Activated CD4-positive, alpha-beta T cell treated with anti-CD3 and anti-CD28 coated beads for 48 hours (primary cell): ENCODE results near the gene RAB8B.
"Not testable (repeated sequence)": the region's sequence is repeated elsewhere in the genome, so short reads cannot be mapped to it uniquely, and the experiment has no call there.

Experiments
- DNase-seq: peaks from one replicate; pipeline ENCODE4 v3.0.0-alpha.2; 2020

The RAB8B gene

GRCh38 chr15:63186065-63186464 lies 3.3 kb upstream of the RAB8B start:
- DNase-seq: no peak

DNA sequence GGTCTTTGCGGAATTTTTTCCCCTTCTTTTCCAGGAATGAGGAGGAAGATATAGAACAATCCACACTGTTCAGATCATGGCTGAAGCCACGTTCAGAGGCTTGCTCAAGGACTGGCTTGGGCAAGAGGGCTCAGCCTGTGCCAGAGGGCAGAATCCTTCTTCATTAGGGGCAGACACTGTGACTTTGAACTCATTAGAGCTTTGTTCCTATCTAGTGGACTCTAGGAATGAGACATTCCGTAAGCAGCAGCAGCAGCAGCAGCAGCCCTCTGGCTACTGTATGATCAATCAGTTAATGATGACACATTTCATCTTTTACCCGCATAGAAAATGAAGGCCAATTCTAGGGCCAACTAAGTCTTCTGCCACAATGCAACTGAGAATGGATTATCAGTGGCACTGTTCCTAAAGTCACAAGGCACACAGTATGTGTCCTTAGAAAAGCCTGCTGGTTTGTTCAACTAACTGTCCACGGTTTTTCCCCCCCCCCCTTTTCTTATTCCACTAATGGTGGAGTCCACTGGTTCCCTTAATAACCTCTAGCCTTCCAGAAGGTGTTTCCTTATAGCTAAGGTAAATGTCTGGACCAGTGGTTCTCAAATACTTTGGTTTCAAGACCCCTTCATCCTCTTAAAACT lies 1.7 kb upstream of the RAB8B start:
- no peak for DNase-seq

GRCh38 chr15:63188247-63188925 lies 1.0 kb upstream of the RAB8B start:
- DNase-seq: peak; percentile 43

DNA sequence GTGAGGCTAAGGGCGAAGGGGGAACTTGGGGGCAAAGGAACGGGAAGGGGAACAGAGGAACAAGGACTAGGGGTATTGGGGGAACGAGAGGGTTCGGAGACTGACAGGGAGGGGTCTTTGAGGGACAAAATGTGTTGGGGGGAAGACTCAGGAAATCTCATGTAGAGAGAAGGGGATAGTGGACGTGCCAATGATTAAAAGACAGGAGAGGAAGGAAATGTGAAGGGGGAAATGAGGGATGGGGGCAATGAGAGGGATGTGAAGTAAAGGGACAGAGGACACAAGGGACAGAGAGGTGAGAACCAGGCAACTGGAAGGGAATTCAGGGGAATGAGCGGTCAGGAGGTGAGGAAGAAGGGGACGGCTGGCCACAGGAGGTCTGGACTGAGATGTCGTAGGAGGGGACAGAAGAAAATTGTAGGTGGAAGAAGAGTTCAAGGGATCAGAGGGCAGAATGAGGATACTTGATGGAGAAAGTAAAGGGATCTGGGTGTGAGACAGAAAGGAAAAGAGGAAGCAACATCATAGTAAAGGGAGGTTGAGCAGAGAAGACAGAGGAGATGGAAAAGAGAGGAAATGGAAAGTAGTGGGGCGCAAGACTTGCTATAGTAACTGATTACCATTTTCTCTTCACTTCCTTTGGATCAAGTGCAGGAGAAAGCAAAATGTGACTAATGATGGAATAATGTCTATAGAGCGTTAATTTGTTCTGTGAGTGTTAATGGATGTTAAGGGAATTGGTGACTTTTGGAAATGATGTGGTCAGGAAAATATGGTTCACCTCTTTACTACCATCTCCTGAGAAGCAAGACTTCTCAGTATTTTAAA lies 749 bp downstream of the RAB8B start:
- no peak for DNase-seq

- DNase-seq: no peak
Measured at GRCh38 chr15:63190769-63191649, 1.6 kb downstream of the RAB8B start.

DNA sequence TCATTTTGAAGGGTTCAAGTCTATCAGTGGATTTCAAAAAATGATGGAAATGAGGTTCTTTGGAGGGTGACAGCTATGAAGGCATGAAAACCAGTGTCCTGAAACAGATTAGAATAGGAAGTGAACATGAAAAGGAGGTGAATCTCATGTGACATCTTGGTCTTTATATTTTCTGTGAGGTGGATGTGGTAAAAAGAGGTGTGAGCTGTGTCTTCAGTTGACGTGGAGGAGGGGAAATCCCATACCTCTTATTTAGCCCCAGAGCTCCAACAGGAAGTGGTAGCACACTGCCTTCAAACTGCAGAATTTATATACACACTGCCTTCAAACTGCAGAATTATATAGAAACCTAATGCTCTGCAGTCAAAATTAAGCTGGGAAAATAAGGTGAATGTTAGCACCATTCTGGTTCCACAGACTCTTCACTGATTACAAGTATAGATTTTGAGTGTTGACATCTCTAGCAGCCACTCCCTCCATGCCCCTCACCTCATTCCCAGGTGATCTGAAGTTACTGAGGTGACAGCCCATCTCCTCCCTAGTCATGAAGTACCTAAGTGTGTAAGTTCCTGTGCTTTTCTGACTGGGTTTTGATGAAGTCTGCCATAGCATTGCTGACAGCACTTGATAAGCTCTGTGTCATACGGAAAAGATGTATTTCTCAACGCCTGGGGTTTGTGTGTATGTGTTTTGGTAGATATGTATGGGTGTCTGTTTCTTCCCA lies 2.7 kb downstream of the RAB8B start:
- DNase-seq: peak; percentile 50

- DNase-seq: peak; percentile 58
Measured at GRCh38 chr15:63192619-63193206, 3.3 kb downstream of the RAB8B start.

- DNase-seq: no peak
Measured at GRCh38 chr15:63194302-63194701, 4.9 kb downstream of the RAB8B start.

DNA sequence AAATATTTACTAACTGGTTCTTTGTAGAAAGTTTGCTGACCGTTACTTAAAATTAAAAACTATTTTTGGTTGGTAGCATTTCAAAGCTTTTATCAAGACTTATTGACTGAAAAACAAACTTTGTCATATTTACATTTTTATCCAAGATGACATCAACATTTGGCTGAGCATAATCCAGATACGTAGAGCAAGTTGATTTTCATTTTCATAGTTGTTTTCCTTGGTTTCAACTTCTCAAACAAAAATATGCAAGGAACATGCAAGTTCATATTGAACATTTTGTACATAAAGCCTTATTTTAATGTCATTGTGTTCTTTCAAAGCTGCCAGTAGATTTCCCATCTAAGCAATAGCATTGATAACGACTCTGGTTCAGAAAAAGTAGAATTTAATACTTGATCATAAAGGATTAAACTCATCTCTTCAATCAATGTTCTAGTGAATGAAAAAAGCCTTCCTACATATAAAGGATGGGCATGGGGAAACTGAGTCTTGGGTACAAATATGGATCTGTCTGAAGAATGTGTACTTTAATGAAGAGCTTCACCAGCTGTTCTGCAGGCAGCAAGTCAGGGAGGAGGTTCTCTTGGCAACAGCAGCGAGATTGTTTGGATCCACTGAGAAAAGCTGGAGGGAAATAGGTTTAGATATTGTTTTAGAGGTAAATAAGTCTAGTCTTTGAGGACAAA lies 5.6 kb downstream of the RAB8B start:
- DNase-seq: no peak

- no peak for DNase-seq
Measured at GRCh38 chr15:63195569-63196015, 6.2 kb downstream of the RAB8B start.

GRCh38 chr15:63196842-63197241 lies 7.4 kb downstream of the RAB8B start:
- DNase-seq: no peak

DNA sequence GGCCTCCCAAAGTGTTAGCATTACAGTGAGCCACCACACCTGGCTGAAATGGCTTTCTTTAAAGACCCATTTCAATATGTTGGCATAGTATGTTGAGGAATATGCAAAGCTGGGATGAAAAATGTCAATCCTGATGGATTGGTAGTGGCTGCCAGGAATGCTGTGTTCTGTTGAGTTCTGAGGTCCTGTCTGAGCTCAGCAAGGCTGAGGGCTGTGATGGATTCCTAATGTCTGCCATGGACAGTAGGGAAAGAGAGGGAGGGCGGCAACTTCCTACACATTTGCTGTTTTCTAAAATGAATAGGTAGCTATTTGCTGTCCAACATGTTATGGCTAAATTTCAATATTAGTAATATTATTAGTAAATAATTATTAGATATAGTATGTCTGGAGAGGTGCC lies 8.2 kb downstream of the RAB8B start:
- no peak for DNase-seq

DNA sequence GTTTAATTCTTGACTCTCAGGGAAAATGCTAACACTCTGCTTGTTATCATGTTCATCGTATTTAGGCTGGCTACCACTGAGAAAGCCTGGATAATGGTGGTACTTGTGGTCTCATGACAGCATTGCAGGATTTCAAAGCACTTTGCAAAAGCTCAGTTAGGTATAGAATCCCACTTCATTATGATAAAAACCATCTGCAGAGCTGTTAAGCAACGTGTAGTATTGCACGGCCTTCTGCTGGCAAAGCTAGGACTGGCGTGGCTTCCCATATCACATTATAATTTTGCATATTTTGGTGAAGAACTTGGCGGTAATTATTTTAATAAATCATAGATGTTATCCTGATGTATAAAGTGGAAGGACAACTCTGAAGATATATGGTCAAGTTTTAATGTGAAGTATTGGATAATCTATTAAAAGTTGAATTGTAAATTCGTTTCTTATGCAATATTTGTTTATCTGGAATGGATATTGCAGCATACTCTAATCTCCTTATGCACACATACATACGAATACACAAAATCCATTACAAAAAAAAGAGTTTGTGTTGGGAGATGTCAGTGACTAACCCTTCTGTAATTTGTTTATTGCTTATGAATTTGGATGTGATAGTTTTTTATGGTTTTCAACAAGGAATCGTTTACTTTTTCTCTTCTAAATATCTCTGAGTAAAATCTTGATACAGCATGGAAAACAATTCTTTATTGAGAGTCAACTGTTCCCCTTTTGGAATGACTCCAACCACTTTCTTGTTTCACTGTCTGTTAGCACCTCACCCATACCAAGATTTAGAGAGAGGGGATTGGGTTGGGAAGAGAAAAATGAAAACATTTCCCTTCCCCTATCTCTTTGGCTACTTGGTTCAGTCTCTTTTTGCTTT lies 9.2 kb downstream of the RAB8B start:
- no peak for DNase-seq

- no peak for DNase-seq
Measured at GRCh38 chr15:63200464-63201249, 11.3 kb downstream of the RAB8B start.

- no peak for DNase-seq
Measured at GRCh38 chr15:63202861-63203260, 13.5 kb downstream of the RAB8B start.

- DNase-seq: peak; percentile 61
Measured at GRCh38 chr15:63203451-63204090, 14.2 kb downstream of the RAB8B start.

DNA sequence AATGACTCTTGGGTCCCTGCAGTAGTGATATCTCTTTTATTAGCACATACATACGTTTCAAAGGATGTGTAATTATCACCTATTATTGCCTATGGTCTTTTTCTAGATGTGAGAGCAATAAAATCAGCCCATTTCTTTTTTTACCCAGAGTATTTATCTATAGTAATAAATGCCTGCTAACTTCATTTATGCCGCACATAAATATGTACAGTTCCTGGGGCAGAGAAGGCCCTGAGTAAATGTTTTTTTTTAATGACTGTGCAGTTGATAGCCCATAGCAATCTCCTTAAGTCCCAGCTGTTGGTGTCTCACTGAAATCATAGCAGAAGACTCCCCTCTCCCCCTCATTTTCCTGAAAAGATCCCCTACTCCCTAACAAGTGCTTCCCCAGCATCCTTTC lies 16.7 kb downstream of the RAB8B start:
- no peak for DNase-seq

DNA sequence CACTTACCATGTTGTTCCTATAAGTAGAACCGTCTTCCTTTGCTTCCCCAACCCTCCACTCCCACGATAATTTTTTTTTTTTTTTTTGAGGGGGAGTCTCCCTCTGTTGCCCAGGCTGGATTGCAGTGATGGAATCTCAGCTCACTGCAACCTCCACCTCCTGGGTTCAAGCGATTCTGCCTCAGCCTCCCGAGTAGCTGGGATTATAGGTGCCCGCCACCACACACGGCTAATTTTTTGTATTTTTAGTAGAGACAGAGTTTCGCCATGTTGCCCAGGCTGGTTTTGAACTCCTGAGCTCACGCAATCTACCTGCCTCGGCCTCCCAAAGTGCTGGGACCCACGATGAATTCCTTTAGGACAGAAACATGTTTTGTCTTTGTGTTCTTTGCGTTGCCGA lies 19.4 kb downstream of the RAB8B start:
- not testable (repeated sequence) for DNase-seq
